ENCODE data around the gene ANKRD33. TPM values are rescaled to one million over a fixed set of nuclear protein-coding genes. Genes with fewer than 3 reads are reported as not detected.

Gene ANKRD33
- total RNA-seq, 1 donor from 2014 or later, result not detected

DNA sequence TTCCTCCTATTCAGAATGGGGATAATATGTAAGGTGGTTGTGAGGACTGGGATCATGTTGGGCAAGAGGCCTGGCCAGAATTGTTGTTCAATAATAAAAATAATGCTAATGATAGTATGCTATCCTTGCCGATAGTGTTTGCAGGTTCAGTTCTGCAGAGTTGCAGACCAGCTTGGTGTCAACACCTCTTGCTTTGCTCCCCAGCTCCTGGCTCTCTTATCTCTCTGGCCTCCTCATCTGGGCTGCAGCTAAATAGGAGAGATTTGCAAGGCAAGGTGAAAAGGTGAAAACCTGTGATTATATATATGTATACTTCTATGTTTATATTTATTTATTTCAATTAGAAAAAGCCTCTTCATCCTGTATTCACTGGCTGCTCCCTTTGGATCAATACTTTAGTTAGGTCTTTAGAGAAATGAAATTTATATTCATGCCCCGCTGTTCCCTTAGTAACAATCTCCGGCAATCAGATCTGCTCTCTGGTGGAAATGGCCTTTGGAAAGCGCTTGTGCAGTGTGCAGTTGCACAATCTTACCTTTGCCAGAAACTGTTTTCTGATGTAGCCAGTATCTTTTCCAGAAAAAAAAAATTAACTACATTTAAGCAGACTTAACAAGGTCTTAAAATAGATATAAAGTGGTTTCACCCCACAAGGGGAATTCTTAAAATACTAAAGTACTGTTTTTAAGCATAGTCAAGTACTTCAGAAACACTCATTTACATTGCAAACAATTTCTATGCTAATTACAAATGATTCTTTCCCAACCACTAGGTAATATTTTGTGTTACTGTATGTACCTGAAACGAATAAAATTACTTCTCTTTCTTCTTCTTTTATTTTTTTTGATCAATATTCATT lies 44.5 kb downstream of the ANKRD33 start:
- TF ChIP-seq EZH2 (IDR thresholded peaks at IDR 0.05; ENCODE audit: insufficient read depth, low read length), result no peak
- TF ChIP-seq, protein P1, sequence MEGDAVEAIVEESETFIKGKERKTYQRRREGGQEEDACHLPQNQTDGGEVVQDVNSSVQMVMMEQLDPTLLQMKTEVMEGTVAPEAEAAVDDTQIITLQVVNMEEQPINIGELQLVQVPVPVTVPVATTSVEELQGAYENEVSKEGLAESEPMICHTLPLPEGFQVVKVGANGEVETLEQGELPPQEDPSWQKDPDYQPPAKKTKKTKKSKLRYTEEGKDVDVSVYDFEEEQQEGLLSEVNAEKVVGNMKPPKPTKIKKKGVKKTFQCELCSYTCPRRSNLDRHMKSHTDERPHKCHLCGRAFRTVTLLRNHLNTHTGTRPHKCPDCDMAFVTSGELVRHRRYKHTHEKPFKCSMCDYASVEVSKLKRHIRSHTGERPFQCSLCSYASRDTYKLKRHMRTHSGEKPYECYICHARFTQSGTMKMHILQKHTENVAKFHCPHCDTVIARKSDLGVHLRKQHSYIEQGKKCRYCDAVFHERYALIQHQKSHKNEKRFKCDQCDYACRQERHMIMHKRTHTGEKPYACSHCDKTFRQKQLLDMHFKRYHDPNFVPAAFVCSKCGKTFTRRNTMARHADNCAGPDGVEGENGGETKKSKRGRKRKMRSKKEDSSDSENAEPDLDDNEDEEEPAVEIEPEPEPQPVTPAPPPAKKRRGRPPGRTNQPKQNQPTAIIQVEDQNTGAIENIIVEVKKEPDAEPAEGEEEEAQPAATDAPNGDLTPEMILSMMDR (IDR thresholded peaks at IDR 0.05; ENCODE audit: insufficient read depth, low read depth, low read length), result no peak
- Mint-ChIP-seq H3K4me1 (ENCODE audit: low read depth, unreplicated experiment) (no peaks in the 10 kb centered on the region), H3K9me3 (ENCODE audit: unreplicated experiment) (no peaks in the 10 kb centered on the region), H3K27ac (ENCODE audit: unreplicated experiment) (no peak overlapping the region), H3K36me3 (ENCODE audit: low read depth, unreplicated experiment) (no peaks in the 10 kb centered on the region), H3K4me3 (ENCODE audit: unreplicated experiment) (no peak overlapping the region), H3K27me3 (ENCODE audit: low read depth, unreplicated experiment) (peaks cover 18% of the 10 kb centered on the region)
- no peak for DNase-seq (ENCODE audit: low read depth)
- Histone ChIP-seq H3K4me3 (ENCODE audit: insufficient read depth, low read depth, low read length) (no peak overlapping the region), H3K27me3 (ENCODE audit: insufficient read depth, low read length) (peaks cover 3% of the 10 kb centered on the region), H2AFZ (ENCODE audit: low read depth, low read length) (no peak overlapping the region), H3K9me3 (ENCODE audit: insufficient read depth, low read depth, low read length) (no peaks in the 10 kb centered on the region), H4K20me1 (ENCODE audit: insufficient read depth, low read length) (no peaks in the 10 kb centered on the region), H3K36me3 (ENCODE audit: insufficient read depth, low read length) (no peaks in the 10 kb centered on the region), H3K27ac (ENCODE audit: low read depth, low read length) (no peak overlapping the region), H3K4me1 (ENCODE audit: insufficient read depth, low read length) (no peaks in the 10 kb centered on the region), H3K4me2 (ENCODE audit: low read length) (no peak overlapping the region), H3K9ac (ENCODE audit: low read length) (no peak overlapping the region), H3K79me2 (ENCODE audit: insufficient read depth, low read length) (no peaks in the 10 kb centered on the region)
- no peak for FAIRE-seq

DNA sequence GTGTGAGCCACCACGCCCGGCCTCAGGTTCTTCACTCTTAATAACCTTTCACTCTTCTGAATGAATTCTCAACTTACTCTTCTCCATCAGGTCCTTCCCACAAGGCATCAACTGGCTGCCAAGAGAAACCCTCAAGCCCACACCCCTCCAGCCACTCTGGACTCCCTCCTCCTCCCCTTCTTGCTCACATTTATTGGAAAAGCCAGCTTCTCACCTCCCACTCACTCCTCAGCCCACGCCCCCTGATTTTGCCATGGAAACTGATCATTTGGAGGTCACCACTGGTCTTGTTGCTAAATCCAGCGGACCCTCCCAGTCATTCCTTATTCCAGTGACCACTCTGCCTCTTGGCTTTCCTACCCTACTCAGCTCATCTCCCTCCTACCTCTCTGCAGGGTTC lies 46.2 kb downstream of the ANKRD33 start:
- Histone ChIP-seq H3K79me2 (ENCODE audit: insufficient read depth, low read length) (no peaks in the 10 kb centered on the region), H4K20me1 (ENCODE audit: insufficient read depth, low read length) (no peaks in the 10 kb centered on the region), H3K36me3 (ENCODE audit: insufficient read depth, low read length) (no peaks in the 10 kb centered on the region), H3K9ac (ENCODE audit: low read length) (no peak overlapping the region), H2AFZ (ENCODE audit: low read depth, low read length) (no peak overlapping the region), H3K4me3 (ENCODE audit: insufficient read depth, low read depth, low read length) (no peak overlapping the region), H3K4me2 (ENCODE audit: low read length) (no peak overlapping the region), H3K9me3 (ENCODE audit: insufficient read depth, low read depth, low read length) (no peaks in the 10 kb centered on the region), H3K4me1 (ENCODE audit: insufficient read depth, low read length) (no peaks in the 10 kb centered on the region), H3K27ac (ENCODE audit: low read depth, low read length) (no peak overlapping the region), H3K27me3 (ENCODE audit: insufficient read depth, low read length) (peaks cover 3% of the 10 kb centered on the region)
- H3K27me3 Mint-ChIP-seq (ENCODE audit: low read depth, unreplicated experiment), result peaks cover 20% of the 10 kb centered on the region
- no peaks in the 10 kb centered on the region for H3K9me3 Mint-ChIP-seq (ENCODE audit: unreplicated experiment)
- no peak overlapping the region for H3K27ac Mint-ChIP-seq (ENCODE audit: unreplicated experiment)
- H3K36me3 Mint-ChIP-seq (ENCODE audit: low read depth, unreplicated experiment), result no peaks in the 10 kb centered on the region
- FAIRE-seq (no peak), DNase-seq (ENCODE audit: low read depth) (no peak)
- H3K4me1 Mint-ChIP-seq (ENCODE audit: low read depth, unreplicated experiment), result no peaks in the 10 kb centered on the region
- no peak overlapping the region for H3K4me3 Mint-ChIP-seq (ENCODE audit: unreplicated experiment)
- TF ChIP-seq EZH2 (IDR thresholded peaks at IDR 0.05; ENCODE audit: insufficient read depth, low read length), result no peak
- TF ChIP-seq, protein P1 (IDR thresholded peaks at IDR 0.05; ENCODE audit: insufficient read depth, low read depth, low read length), result no peak

DNA sequence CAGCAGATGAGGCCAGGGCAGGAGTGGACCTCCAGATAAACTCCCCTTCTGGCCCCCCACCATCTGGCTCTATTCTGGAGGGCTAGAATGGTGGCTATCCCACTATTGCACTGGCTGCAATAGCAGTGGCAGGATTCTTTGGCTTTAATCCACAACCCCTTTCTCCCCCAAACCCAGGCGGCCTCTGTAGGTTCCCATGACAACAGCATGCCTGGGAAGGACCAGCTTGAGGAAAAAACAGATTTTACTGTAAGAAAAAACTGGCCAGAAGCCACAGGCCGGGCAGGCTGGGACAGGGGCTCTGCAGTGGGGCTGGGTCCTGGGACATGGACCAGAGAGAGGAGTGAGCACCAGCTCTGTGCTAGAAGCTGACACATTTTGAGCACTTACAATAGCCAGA lies 50.0 kb downstream of the ANKRD33 start:
- Mint-ChIP-seq H3K36me3 (ENCODE audit: low read depth, unreplicated experiment) (peaks cover 7% of the 10 kb centered on the region), H3K27me3 (ENCODE audit: low read depth, unreplicated experiment) (peaks cover 33% of the 10 kb centered on the region), H3K4me3 (ENCODE audit: unreplicated experiment) (no peak overlapping the region), H3K4me1 (ENCODE audit: low read depth, unreplicated experiment) (no peaks in the 10 kb centered on the region), H3K9me3 (ENCODE audit: unreplicated experiment) (peaks cover 3% of the 10 kb centered on the region), H3K27ac (ENCODE audit: unreplicated experiment) (no peak overlapping the region)
- Histone ChIP-seq H3K79me2 (ENCODE audit: insufficient read depth, low read length) (no peaks in the 10 kb centered on the region), H3K9ac (ENCODE audit: low read length) (no peak overlapping the region), H3K4me3 (ENCODE audit: insufficient read depth, low read depth, low read length) (no peak overlapping the region), H3K36me3 (ENCODE audit: insufficient read depth, low read length) (no peaks in the 10 kb centered on the region), H3K27me3 (ENCODE audit: insufficient read depth, low read length) (peaks cover 5% of the 10 kb centered on the region), H3K4me1 (ENCODE audit: insufficient read depth, low read length) (no peaks in the 10 kb centered on the region), H3K9me3 (ENCODE audit: insufficient read depth, low read depth, low read length) (no peaks in the 10 kb centered on the region), H2AFZ (ENCODE audit: low read depth, low read length) (no peak overlapping the region), H4K20me1 (ENCODE audit: insufficient read depth, low read length) (no peaks in the 10 kb centered on the region), H3K4me2 (ENCODE audit: low read length) (no peak overlapping the region), H3K27ac (ENCODE audit: low read depth, low read length) (no peak overlapping the region)
- no peak for FAIRE-seq
- no peak for DNase-seq (ENCODE audit: low read depth)
- no peak for TF ChIP-seq EZH2 (IDR thresholded peaks at IDR 0.05; ENCODE audit: insufficient read depth, low read length)

Measured in astrocyte (in vitro differentiated cells and primary cell).